ENCODE data around the gene ELL2.

ELL2 gene

GRCh38 chr5:95961617-95962474, at the start of gene ELL2:
ELL2 (minus strand) TSS chr5:95961851; CDS start chr5:95961721, 130 bp downstream.
- H3K27me3 ChIP-seq (ENCODE audit: control insufficient read depth in 1 of 2, insufficient read depth in 2 of 2, low read length in 2 of 2), result no peaks in the 10 kb centered on the region
- peak within 1 kb of the TSS; percentile 96 for H3K27ac ChIP-seq (ENCODE audit: low read length)
- H3K36me3 ChIP-seq (ENCODE audit: control insufficient read depth in 2 of 2, insufficient read depth in 2 of 2, low read length in 2 of 2), result peaks cover 0 to 5% of the 10 kb centered on the region in 2 donors
- H3K4me1 ChIP-seq (ENCODE audit: control insufficient read depth, insufficient read depth, low read length), result peaks cover 25% of the 10 kb centered on the region
- no peaks in the 10 kb centered on the region for H3K9me3 ChIP-seq (ENCODE audit: control insufficient read depth in 2 of 2, low read length in 2 of 2)
- H3K9ac ChIP-seq (ENCODE audit: low read length in 2 of 2), result peak within 1 kb of the TSS; percentile 97 to 98
- H3K4me3 ChIP-seq (ENCODE audit: low read length in 2 of 2), result peak within 1 kb of the TSS; percentile 90 to 98

- Histone ChIP-seq H3K36me3 (ENCODE audit: control insufficient read depth in 2 of 2, insufficient read depth in 2 of 2, low read length in 2 of 2) (no peaks in the 10 kb centered on the region), H3K27ac (ENCODE audit: low read length) (no peak overlapping the region)
Measured at GRCh38 chr5:96008987-96009647, 47.5 kb upstream of the ELL2 start.

GRCh38 chr5:96008487-96008886, 46.8 kb upstream of the ELL2 start:
- Histone ChIP-seq H3K4me1 (ENCODE audit: control insufficient read depth, insufficient read depth, low read length) (no peaks in the 10 kb centered on the region), H3K4me3 (ENCODE audit: low read length in 2 of 2) (no peak overlapping the region), H3K9me3 (ENCODE audit: control insufficient read depth in 2 of 2, low read length in 2 of 2) (no peaks in the 10 kb centered on the region), H3K27ac (ENCODE audit: low read length) (no peak overlapping the region), H3K9ac (ENCODE audit: low read length in 2 of 2) (no peak overlapping the region), H3K36me3 (ENCODE audit: control insufficient read depth in 2 of 2, insufficient read depth in 2 of 2, low read length in 2 of 2) (no peaks in the 10 kb centered on the region), H3K27me3 (ENCODE audit: control insufficient read depth in 1 of 2, insufficient read depth in 2 of 2, low read length in 2 of 2) (no peaks in the 10 kb centered on the region)

More at GRCh38 chr5:96008987-96009647, 47.5 kb upstream of the ELL2 start:
- Histone ChIP-seq H3K9me3 (ENCODE audit: control insufficient read depth in 2 of 2, low read length in 2 of 2) (no peaks in the 10 kb centered on the region), H3K4me3 (ENCODE audit: low read length in 2 of 2) (no peak overlapping the region), H3K4me1 (ENCODE audit: control insufficient read depth, insufficient read depth, low read length) (no peaks in the 10 kb centered on the region), H3K9ac (ENCODE audit: low read length in 2 of 2) (no peak overlapping the region), H3K27me3 (ENCODE audit: control insufficient read depth in 1 of 2, insufficient read depth in 2 of 2, low read length in 2 of 2) (no peaks in the 10 kb centered on the region)

- Histone ChIP-seq H3K4me3 (ENCODE audit: low read length in 2 of 2) (no peak overlapping the region), H3K9me3 (ENCODE audit: control insufficient read depth in 2 of 2, low read length in 2 of 2) (no peaks in the 10 kb centered on the region), H3K27me3 (ENCODE audit: control insufficient read depth in 1 of 2, insufficient read depth in 2 of 2, low read length in 2 of 2) (no peaks in the 10 kb centered on the region), H3K27ac (ENCODE audit: low read length) (no peak overlapping the region), H3K36me3 (ENCODE audit: control insufficient read depth in 2 of 2, insufficient read depth in 2 of 2, low read length in 2 of 2) (no peaks in the 10 kb centered on the region), H3K4me1 (ENCODE audit: control insufficient read depth, insufficient read depth, low read length) (no peaks in the 10 kb centered on the region), H3K9ac (ENCODE audit: low read length in 2 of 2) (no peak overlapping the region)
Measured at GRCh38 chr5:96007051-96007450, 45.4 kb upstream of the ELL2 start.

- no peak overlapping the region for H3K27ac ChIP-seq (ENCODE audit: low read length)
- no peaks in the 10 kb centered on the region for H3K4me1 ChIP-seq (ENCODE audit: control insufficient read depth, insufficient read depth, low read length)
- H3K9ac ChIP-seq (ENCODE audit: low read length in 2 of 2), result no peak overlapping the region
- no peaks in the 10 kb centered on the region for H3K9me3 ChIP-seq (ENCODE audit: control insufficient read depth in 2 of 2, low read length in 2 of 2)
- no peak overlapping the region for H3K4me3 ChIP-seq (ENCODE audit: low read length in 2 of 2)
- no peaks in the 10 kb centered on the region for H3K27me3 ChIP-seq (ENCODE audit: control insufficient read depth in 1 of 2, insufficient read depth in 2 of 2, low read length in 2 of 2)
- no peaks in the 10 kb centered on the region for H3K36me3 ChIP-seq (ENCODE audit: control insufficient read depth in 2 of 2, insufficient read depth in 2 of 2, low read length in 2 of 2)
Measured at GRCh38 chr5:96006291-96006690, 44.6 kb upstream of the ELL2 start.

GRCh38 chr5:96004754-96005153, 43.1 kb upstream of the ELL2 start:
- Histone ChIP-seq H3K4me1 (ENCODE audit: control insufficient read depth, insufficient read depth, low read length) (no peaks in the 10 kb centered on the region), H3K27ac (ENCODE audit: low read length) (no peak overlapping the region), H3K36me3 (ENCODE audit: control insufficient read depth in 2 of 2, insufficient read depth in 2 of 2, low read length in 2 of 2) (no peaks in the 10 kb centered on the region), H3K9ac (ENCODE audit: low read length in 2 of 2) (no peak overlapping the region), H3K9me3 (ENCODE audit: control insufficient read depth in 2 of 2, low read length in 2 of 2) (no peaks in the 10 kb centered on the region), H3K4me3 (ENCODE audit: low read length in 2 of 2) (no peak overlapping the region), H3K27me3 (ENCODE audit: control insufficient read depth in 1 of 2, insufficient read depth in 2 of 2, low read length in 2 of 2) (no peaks in the 10 kb centered on the region)

- H3K4me3 ChIP-seq (ENCODE audit: low read length in 2 of 2), result no peak overlapping the region
- H3K36me3 ChIP-seq (ENCODE audit: control insufficient read depth in 2 of 2, insufficient read depth in 2 of 2, low read length in 2 of 2), result no peaks in the 10 kb centered on the region
- H3K9me3 ChIP-seq (ENCODE audit: control insufficient read depth in 2 of 2, low read length in 2 of 2), result no peaks in the 10 kb centered on the region
- no peaks in the 10 kb centered on the region for H3K4me1 ChIP-seq (ENCODE audit: control insufficient read depth, insufficient read depth, low read length)
- no peaks in the 10 kb centered on the region for H3K27me3 ChIP-seq (ENCODE audit: control insufficient read depth in 1 of 2, insufficient read depth in 2 of 2, low read length in 2 of 2)
- H3K9ac ChIP-seq (ENCODE audit: low read length in 2 of 2), result no peak overlapping the region
- H3K27ac ChIP-seq (ENCODE audit: low read length), result no peak overlapping the region
Measured at GRCh38 chr5:96004087-96004486, 42.4 kb upstream of the ELL2 start.

- Histone ChIP-seq H3K4me3 (ENCODE audit: low read length in 2 of 2) (no peak overlapping the region), H3K4me1 (ENCODE audit: control insufficient read depth, insufficient read depth, low read length) (no peaks in the 10 kb centered on the region), H3K9me3 (ENCODE audit: control insufficient read depth in 2 of 2, low read length in 2 of 2) (no peaks in the 10 kb centered on the region), H3K27ac (ENCODE audit: low read length) (no peak overlapping the region), H3K27me3 (ENCODE audit: control insufficient read depth in 1 of 2, insufficient read depth in 2 of 2, low read length in 2 of 2) (no peaks in the 10 kb centered on the region), H3K9ac (ENCODE audit: low read length in 2 of 2) (no peak overlapping the region), H3K36me3 (ENCODE audit: control insufficient read depth in 2 of 2, insufficient read depth in 2 of 2, low read length in 2 of 2) (no peaks in the 10 kb centered on the region)
Measured at GRCh38 chr5:96001262-96001661, 39.6 kb upstream of the ELL2 start.

GRCh38 chr5:96000308-96000707, 38.7 kb upstream of the ELL2 start:
- no peak overlapping the region for H3K4me3 ChIP-seq (ENCODE audit: low read length in 2 of 2)
- H3K9me3 ChIP-seq (ENCODE audit: control insufficient read depth in 2 of 2, low read length in 2 of 2), result no peaks in the 10 kb centered on the region
- H3K27me3 ChIP-seq (ENCODE audit: control insufficient read depth in 1 of 2, insufficient read depth in 2 of 2, low read length in 2 of 2), result no peaks in the 10 kb centered on the region
- H3K4me1 ChIP-seq (ENCODE audit: control insufficient read depth, insufficient read depth, low read length), result no peaks in the 10 kb centered on the region
- no peak overlapping the region for H3K27ac ChIP-seq (ENCODE audit: low read length)
- H3K9ac ChIP-seq (ENCODE audit: low read length in 2 of 2), result no peak overlapping the region
- H3K36me3 ChIP-seq (ENCODE audit: control insufficient read depth in 2 of 2, insufficient read depth in 2 of 2, low read length in 2 of 2), result no peaks in the 10 kb centered on the region

GRCh38 chr5:95996904-95997723, 35.5 kb upstream of the ELL2 start:
- H3K9me3 ChIP-seq (ENCODE audit: control insufficient read depth in 2 of 2, low read length in 2 of 2), result no peaks in the 10 kb centered on the region
- no peaks in the 10 kb centered on the region for H3K4me1 ChIP-seq (ENCODE audit: control insufficient read depth, insufficient read depth, low read length)
- no peaks in the 10 kb centered on the region for H3K27me3 ChIP-seq (ENCODE audit: control insufficient read depth in 1 of 2, insufficient read depth in 2 of 2, low read length in 2 of 2)
- no peak overlapping the region for H3K9ac ChIP-seq (ENCODE audit: low read length in 2 of 2)
- H3K4me3 ChIP-seq (ENCODE audit: low read length in 2 of 2), result no peak overlapping the region
- H3K36me3 ChIP-seq (ENCODE audit: control insufficient read depth in 2 of 2, insufficient read depth in 2 of 2, low read length in 2 of 2), result no peaks in the 10 kb centered on the region
- no peak overlapping the region for H3K27ac ChIP-seq (ENCODE audit: low read length)
